OCI-LY3 (cell line): ENCODE measurements around the gene SLC25A13.

ENCODE experiments used
- CTCF ChIP-seq: fragments of 200-600, 300-600 bp; sonication (generic); IDR thresholded peaks from 2 replicates; pipeline ENCODE4 v1.5.1; 2014; ENCODE audit warnings: antibody characterized with exemption, low read length, low read depth
- EZH2phosphoT487 ChIP-seq: fragments of 200-600 bp; shearing (Covaris generic); IDR thresholded peaks from 2 replicates; pipeline ENCODE4 v1.6.1; 2018; ENCODE audit warnings: antibody characterized with exemption, mixed run types, low read depth

GRCh38 chr7:96253441-96253840 is 68.5 kb downstream of the SLC25A13 start:
- TF ChIP-seq CTCF (no peak), EZH2phosphoT487 (no peak)
